Endothelial cell (in vitro differentiated cells): ENCODE results near the gene PXYLP1. TPM values are rescaled to one million over a fixed set of nuclear protein-coding genes. Genes with fewer than 3 reads are reported as not detected.
"Not testable (repeated sequence)": the region's sequence is repeated elsewhere in the genome, so short reads cannot be mapped to it uniquely, and the experiment has no call there.

ENCODE experiments used
- DNase-seq: peaks from one replicate; pipeline ENCODE4 v3.0.0; 2021; ENCODE audit warnings: low spot score
- H3K27ac Mint-ChIP-seq: one replicate; pipeline ENCODE4 v1.8.0; 2021; ENCODE audit warnings: mixed read lengths, inconsistent platforms; ENCODE audit not compliant: unreplicated experiment
- H3K27me3 Mint-ChIP-seq: one replicate; pipeline ENCODE4 v1.8.0; 2021; ENCODE audit warnings: mild to moderate bottlenecking, moderate library complexity, mixed read lengths, inconsistent platforms; ENCODE audit not compliant: unreplicated experiment
- H3K36me3 Mint-ChIP-seq: one replicate; pipeline ENCODE4 v1.8.0; 2021; ENCODE audit warnings: mild to moderate bottlenecking, low read depth, mixed read lengths, inconsistent platforms; ENCODE audit not compliant: unreplicated experiment
- H3K4me1 Mint-ChIP-seq: one replicate; pipeline ENCODE4 v1.8.0; 2021; ENCODE audit warnings: mild to moderate bottlenecking, mixed read lengths, inconsistent platforms; ENCODE audit not compliant: unreplicated experiment
- H3K4me3 Mint-ChIP-seq: one replicate; pipeline ENCODE4 v1.8.0; 2021; ENCODE audit warnings: mild to moderate bottlenecking, mixed read lengths, inconsistent platforms; ENCODE audit not compliant: unreplicated experiment
- H3K9me3 Mint-ChIP-seq: one replicate; pipeline ENCODE4 v1.8.0; 2021; ENCODE audit warnings: mixed read lengths, inconsistent platforms; ENCODE audit not compliant: unreplicated experiment
- CTCF ChIP-seq: fragments of 200-600 bp; sonication (generic); IDR thresholded peaks from one replicate; pipeline ENCODE4 v1.5.0; 2021; ENCODE audit warnings: antibody characterized with exemption; ENCODE audit not compliant: unreplicated experiment
- total RNA-seq: library from RNA; stranded (reverse); fragmentation: NEBNext Ultra II Directional; extraction: Animal tissue kit (Norgen Biotek cat#: 25700); gene quantifications from one replicate; pipeline ENCODE4 v1.2.1, GENCODE V29; 2021; ENCODE audit not compliant: unreplicated experiment

Gene PXYLP1
- total RNA-seq, 1 donor from 2014 or later = 4.4 TPM

- no peak for TF ChIP-seq CTCF
- no peaks in the 10 kb centered on the region for H3K36me3 Mint-ChIP-seq
- H3K4me1 Mint-ChIP-seq = peaks cover 15% of the 10 kb centered on the region
- H3K27me3 Mint-ChIP-seq = peaks cover 1% of the 10 kb centered on the region
- H3K27ac Mint-ChIP-seq = no peak overlapping the region
- DNase-seq = no peak
- no peaks in the 10 kb centered on the region for H3K9me3 Mint-ChIP-seq
- H3K4me3 Mint-ChIP-seq = no peak overlapping the region
Measured at GRCh38 chr3:141204343-141204742, 27.3 kb upstream of the PXYLP1 start.

- H3K9me3 Mint-ChIP-seq, DNase-seq, H3K27me3 Mint-ChIP-seq, H3K4me3 Mint-ChIP-seq, H3K27ac Mint-ChIP-seq, H3K36me3 Mint-ChIP-seq, H3K4me1 Mint-ChIP-seq: not testable (repeated sequence)
Measured at GRCh38 chr3:141211306-141211705, 20.3 kb upstream of the PXYLP1 start.

- Mint-ChIP-seq H3K4me3 (no peak overlapping the region), H3K27ac (no peak overlapping the region), H3K36me3 (no peaks in the 10 kb centered on the region), H3K27me3 (no peaks in the 10 kb centered on the region), H3K9me3 (no peaks in the 10 kb centered on the region), H3K4me1 (no peaks in the 10 kb centered on the region)
- DNase-seq = no peak
- no peak for TF ChIP-seq CTCF
Measured at GRCh38 chr3:141212101-141212500, 19.5 kb upstream of the PXYLP1 start.

- no peaks in the 10 kb centered on the region for H3K27me3 Mint-ChIP-seq
- no peak overlapping the region for H3K4me3 Mint-ChIP-seq
- H3K36me3 Mint-ChIP-seq = no peaks in the 10 kb centered on the region
- DNase-seq = no peak
- no peaks in the 10 kb centered on the region for H3K9me3 Mint-ChIP-seq
- TF ChIP-seq CTCF = no peak
- no peaks in the 10 kb centered on the region for H3K4me1 Mint-ChIP-seq
- no peak overlapping the region for H3K27ac Mint-ChIP-seq
Measured at GRCh38 chr3:141212555-141212954, 19.1 kb upstream of the PXYLP1 start.

GRCh38 chr3:141216975-141217374 lies 14.7 kb upstream of the PXYLP1 start:
- no peak overlapping the region for H3K27ac Mint-ChIP-seq
- no peak for TF ChIP-seq CTCF

GRCh38 chr3:141217389-141217788 lies 14.2 kb upstream of the PXYLP1 start:
- Mint-ChIP-seq H3K27me3 (peaks cover 1% of the 10 kb centered on the region), H3K4me3 (no peak overlapping the region), H3K9me3 (no peaks in the 10 kb centered on the region), H3K27ac (no peak overlapping the region), H3K4me1 (no peaks in the 10 kb centered on the region), H3K36me3 (no peaks in the 10 kb centered on the region)
- no peak for TF ChIP-seq CTCF
- DNase-seq = no peak

More at GRCh38 chr3:141216975-141217374, 14.7 kb upstream of the PXYLP1 start:
- H3K36me3 Mint-ChIP-seq = no peaks in the 10 kb centered on the region
- DNase-seq = no peak
- no peak overlapping the region for H3K4me3 Mint-ChIP-seq
- no peaks in the 10 kb centered on the region for H3K27me3 Mint-ChIP-seq
- H3K4me1 Mint-ChIP-seq = no peaks in the 10 kb centered on the region
- no peaks in the 10 kb centered on the region for H3K9me3 Mint-ChIP-seq
